ENCODE measurements around the gene GART.

Gene GART

GRCh38 chr21:33505833-33506232, 36.1 kb downstream of the GART start:
- DNase-seq (ENCODE audit: insufficient read length) (no peak), FAIRE-seq (no peak)
- TF ChIP-seq POLR2AphosphoS5 (IDR thresholded peaks at IDR 0.05; ENCODE audit: low read depth, low read length) (no peak), POLR2A (IDR thresholded peaks at IDR 0.05; ENCODE audit: low read depth, low read length) (no peak), TAF1 (IDR thresholded peaks at IDR 0.05; ENCODE audit: borderline replicate concordance, low read depth, low read length) (no peak)

- no peak for DNase-seq (ENCODE audit: insufficient read length)
- no peak for FAIRE-seq
- TF ChIP-seq TAF1 (IDR thresholded peaks at IDR 0.05; ENCODE audit: borderline replicate concordance, low read depth, low read length) = no peak
- no peak for TF ChIP-seq POLR2A (IDR thresholded peaks at IDR 0.05; ENCODE audit: low read depth, low read length)
- no peak for TF ChIP-seq POLR2AphosphoS5 (IDR thresholded peaks at IDR 0.05; ENCODE audit: low read depth, low read length)
Observed at GRCh38 chr21:33496345-33496744, 45.6 kb downstream of the GART start.

- DNase-seq (ENCODE audit: insufficient read length) (no peak), FAIRE-seq (no peak)
- TF ChIP-seq POLR2A (IDR thresholded peaks at IDR 0.05; ENCODE audit: low read depth, low read length) = no peak
- no peak for TF ChIP-seq TAF1 (IDR thresholded peaks at IDR 0.05; ENCODE audit: borderline replicate concordance, low read depth, low read length)
- TF ChIP-seq POLR2AphosphoS5 (IDR thresholded peaks at IDR 0.05; ENCODE audit: low read depth, low read length) = no peak
Observed at GRCh38 chr21:33495743-33496142, 46.2 kb downstream of the GART start.

- FAIRE-seq (no peak), DNase-seq (ENCODE audit: insufficient read length) (no peak)
- no peak for TF ChIP-seq POLR2AphosphoS5 (IDR thresholded peaks at IDR 0.05; ENCODE audit: low read depth, low read length)
- TF ChIP-seq POLR2A (IDR thresholded peaks at IDR 0.05; ENCODE audit: low read depth, low read length) = no peak
- no peak for TF ChIP-seq TAF1 (IDR thresholded peaks at IDR 0.05; ENCODE audit: borderline replicate concordance, low read depth, low read length)
Observed at GRCh38 chr21:33493756-33494155, 48.2 kb downstream of the GART start.

GRCh38 chr21:33492571-33492970, 49.3 kb downstream of the GART start:
- FAIRE-seq = no peak
- TF ChIP-seq TAF1 (IDR thresholded peaks at IDR 0.05; ENCODE audit: borderline replicate concordance, low read depth, low read length) (no peak), POLR2AphosphoS5 (IDR thresholded peaks at IDR 0.05; ENCODE audit: low read depth, low read length) (no peak), POLR2A (IDR thresholded peaks at IDR 0.05; ENCODE audit: low read depth, low read length) (no peak)
- DNase-seq (ENCODE audit: insufficient read length) = no peak

GRCh38 chr21:33491373-33492102, 50.4 kb downstream of the GART start, which contains the start of gene DNAJC28:
Gene DNAJC28, minus strand, starts transcription at chr21:33491716. Its CDS starts 2,323 bp downstream, at chr21:33489393.
- DNase-seq (ENCODE audit: insufficient read length) = peak; percentile 94
- FAIRE-seq = peak; percentile 99
- TF ChIP-seq POLR2A (IDR thresholded peaks at IDR 0.05; ENCODE audit: low read depth, low read length) (peak; percentile 36; the same call in 1 of the 2 replicates), POLR2AphosphoS5 (IDR thresholded peaks at IDR 0.05; ENCODE audit: low read depth, low read length) (no peak)

- FAIRE-seq (no peak), DNase-seq (ENCODE audit: insufficient read length) (no peak)
- no peak for TF ChIP-seq POLR2A (IDR thresholded peaks at IDR 0.05; ENCODE audit: low read depth, low read length)
- TF ChIP-seq TAF1 (IDR thresholded peaks at IDR 0.05; ENCODE audit: borderline replicate concordance, low read depth, low read length) = no peak
- TF ChIP-seq POLR2AphosphoS5 (IDR thresholded peaks at IDR 0.05; ENCODE audit: low read depth, low read length) = no peak
Observed at GRCh38 chr21:33490991-33491372, 50.9 kb downstream of the GART start.

GRCh38 chr21:33488936-33489335, 53.0 kb downstream of the GART start:
- FAIRE-seq (no peak), DNase-seq (ENCODE audit: insufficient read length) (no peak)
- TF ChIP-seq POLR2AphosphoS5 (IDR thresholded peaks at IDR 0.05; ENCODE audit: low read depth, low read length) = no peak

- DNase-seq (ENCODE audit: insufficient read length) = no peak
- TF ChIP-seq TAF1 (IDR thresholded peaks at IDR 0.05; ENCODE audit: borderline replicate concordance, low read depth, low read length) = no peak
- TF ChIP-seq POLR2A (IDR thresholded peaks at IDR 0.05; ENCODE audit: low read depth, low read length) = no peak
- TF ChIP-seq POLR2AphosphoS5 (IDR thresholded peaks at IDR 0.05; ENCODE audit: low read depth, low read length) = no peak
- FAIRE-seq = no peak
Observed at GRCh38 chr21:33487996-33488395, 53.9 kb downstream of the GART start.

GRCh38 chr21:33481314-33481943, 60.5 kb downstream of the GART start:
- TF ChIP-seq POLR2A (IDR thresholded peaks at IDR 0.05; ENCODE audit: low read depth, low read length) (no peak), TAF1 (IDR thresholded peaks at IDR 0.05; ENCODE audit: borderline replicate concordance, low read depth, low read length) (no peak), POLR2AphosphoS5 (IDR thresholded peaks at IDR 0.05; ENCODE audit: low read depth, low read length) (no peak)
- no peak for FAIRE-seq
- DNase-seq (ENCODE audit: insufficient read length) = no peak

GRCh38 chr21:33480481-33481103, 61.3 kb downstream of the GART start:
- DNase-seq (ENCODE audit: insufficient read length) (no peak), FAIRE-seq (no peak)
- no peak for TF ChIP-seq POLR2AphosphoS5 (IDR thresholded peaks at IDR 0.05; ENCODE audit: low read depth, low read length)
- TF ChIP-seq TAF1 (IDR thresholded peaks at IDR 0.05; ENCODE audit: borderline replicate concordance, low read depth, low read length) = no peak
- TF ChIP-seq POLR2A (IDR thresholded peaks at IDR 0.05; ENCODE audit: low read depth, low read length) = no peak
